Measurements from ENCODE around the gene PRMT3.
"Not testable (repeated sequence)": the region's sequence is repeated elsewhere in the genome, so short reads cannot be mapped to it uniquely, and the experiment has no call there.

Gene PRMT3

DNA sequence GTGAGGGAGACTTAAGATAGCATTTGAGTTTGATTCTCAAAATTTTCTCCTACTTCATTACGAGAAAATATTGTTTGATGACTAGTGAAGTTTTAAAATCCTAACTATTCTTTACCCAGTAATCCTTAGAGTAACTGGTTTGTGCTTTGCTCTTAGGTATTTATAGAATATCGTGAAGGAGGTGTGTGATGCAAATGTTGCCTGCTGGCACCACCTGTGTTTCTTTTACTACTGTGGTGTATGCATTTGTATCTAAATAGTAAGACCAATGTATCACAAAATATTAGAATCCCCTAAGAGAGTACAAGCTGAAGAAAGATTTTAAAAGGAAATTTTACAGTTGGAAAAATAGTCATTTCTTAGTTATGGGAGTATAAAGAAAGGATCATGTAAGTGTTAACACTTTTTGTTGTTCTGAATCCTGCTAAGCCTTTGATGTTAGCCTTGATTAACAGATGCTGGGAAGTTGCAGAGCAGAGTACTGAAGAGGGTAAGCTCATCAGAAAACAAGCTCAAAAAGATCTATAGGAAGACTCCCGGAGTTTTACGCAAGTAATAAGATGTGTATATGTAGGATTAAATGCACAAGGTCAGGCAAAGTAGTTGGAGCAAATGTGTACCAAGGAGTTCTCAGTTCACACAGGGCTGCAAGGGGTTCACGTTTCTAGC is 109.7 kb downstream of the PRMT3 start:
- no peak for DNase-seq (ENCODE audit: extremely low read depth in 1 of 2, low read depth in 1 of 2)

DNA sequence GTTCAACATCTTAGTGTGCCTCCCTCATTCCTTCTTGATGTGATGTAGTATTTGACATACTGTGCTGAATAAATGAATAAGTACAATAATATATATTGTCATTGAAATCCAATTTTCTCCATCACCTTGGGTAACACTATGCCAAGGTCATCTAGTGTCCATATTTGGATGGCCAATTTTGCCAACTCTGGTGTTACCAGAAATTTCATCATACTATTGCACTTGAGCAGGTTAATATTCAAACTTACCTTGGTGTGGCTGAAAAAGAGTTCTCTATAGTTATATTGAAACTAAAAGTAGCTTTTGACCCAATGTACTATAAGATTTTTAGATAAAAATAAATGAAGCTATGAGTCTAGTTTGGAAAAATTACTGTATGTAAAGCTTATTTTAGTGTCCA is 113.7 kb downstream of the PRMT3 start:
- no peak for DNase-seq (ENCODE audit: extremely low read depth in 1 of 2, low read depth in 1 of 2)

DNA sequence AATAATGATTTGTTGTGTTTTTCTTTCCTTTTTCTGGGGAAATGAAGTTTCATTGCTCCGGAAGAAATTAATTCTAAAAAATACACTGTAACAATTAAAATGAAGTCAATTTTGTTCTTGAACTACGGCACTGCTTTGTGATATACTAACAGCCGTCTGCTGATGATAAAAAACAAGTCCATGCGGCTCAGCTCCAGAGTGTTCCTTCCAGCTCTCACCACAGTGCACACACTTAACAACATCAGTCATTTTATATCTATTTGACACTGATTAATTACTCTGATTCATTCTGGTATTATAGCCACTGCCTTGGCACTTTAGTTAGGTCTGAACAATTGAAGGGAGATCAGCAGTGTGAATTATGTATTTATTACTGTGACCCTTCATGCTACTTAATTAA is 114.5 kb downstream of the PRMT3 start:
- DNase-seq (ENCODE audit: extremely low read depth in 1 of 2, low read depth in 1 of 2) = no peak

DNA sequence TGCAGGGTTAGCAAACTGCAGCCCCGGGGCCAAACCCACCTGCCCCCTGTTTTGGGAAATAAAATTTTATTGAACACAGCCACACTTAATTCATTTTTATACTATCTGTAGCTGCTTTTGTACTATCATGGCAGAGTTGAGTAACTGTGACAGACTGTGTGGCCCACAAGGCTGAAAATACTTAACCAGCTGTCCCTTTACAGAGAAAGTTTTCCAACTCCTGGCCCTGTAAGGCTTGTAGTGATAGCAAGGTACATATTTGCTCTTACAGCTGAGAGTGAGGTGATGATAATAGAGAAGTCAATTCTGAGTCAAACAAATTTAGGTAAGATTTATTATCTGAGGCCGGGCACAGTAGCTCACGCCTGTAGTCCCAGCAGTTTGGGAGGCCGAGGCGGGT is 124.5 kb downstream of the PRMT3 start:
- DNase-seq (ENCODE audit: extremely low read depth in 1 of 2, low read depth in 1 of 2) = no peak

DNA sequence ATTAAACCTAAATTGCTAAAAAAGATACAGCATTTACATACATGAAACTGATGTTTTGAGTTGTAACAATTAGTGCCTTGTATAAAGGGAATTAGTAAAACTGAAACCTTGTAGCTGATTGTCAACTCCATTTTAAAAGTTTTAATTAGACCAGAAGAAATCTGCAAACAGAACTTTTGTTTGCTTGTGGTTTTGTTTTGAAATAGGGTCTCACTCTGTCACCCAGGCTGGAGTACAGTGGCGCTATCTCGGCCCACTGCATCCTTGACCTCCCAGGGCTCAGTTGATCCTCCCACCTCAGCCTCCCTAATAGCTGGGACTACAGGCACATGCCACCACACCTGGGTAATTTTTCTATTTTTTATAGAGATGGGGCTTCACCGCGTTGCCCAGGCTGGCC is 125.4 kb downstream of the PRMT3 start:
- no peak for DNase-seq (ENCODE audit: extremely low read depth in 1 of 2, low read depth in 1 of 2)

DNA sequence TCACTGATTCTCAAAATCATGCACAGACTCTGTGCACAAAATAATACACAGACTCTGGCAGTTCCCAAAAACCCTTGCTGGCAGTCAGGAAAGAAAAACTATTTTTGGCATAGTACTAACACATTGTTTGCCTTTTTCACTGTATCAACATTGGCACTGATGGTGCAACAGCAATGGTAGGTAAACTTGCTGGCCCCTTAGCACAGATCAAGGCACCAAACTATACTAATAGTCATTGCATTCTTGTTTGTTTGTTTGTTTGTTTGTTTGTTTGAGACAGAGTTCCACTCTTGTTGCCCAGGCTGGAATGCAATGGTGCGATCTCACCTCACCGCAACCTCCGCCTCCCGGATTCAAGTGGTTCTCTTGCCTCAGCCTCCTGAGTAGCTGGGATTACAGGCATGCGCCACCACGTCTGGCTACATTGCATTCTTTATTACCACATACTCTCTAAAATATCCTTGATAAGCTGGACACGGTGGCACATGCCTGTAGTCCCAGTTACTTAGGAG is 130.9 kb downstream of the PRMT3 start:
- DNase-seq (ENCODE audit: extremely low read depth in 1 of 2, low read depth in 1 of 2) = no peak

DNA sequence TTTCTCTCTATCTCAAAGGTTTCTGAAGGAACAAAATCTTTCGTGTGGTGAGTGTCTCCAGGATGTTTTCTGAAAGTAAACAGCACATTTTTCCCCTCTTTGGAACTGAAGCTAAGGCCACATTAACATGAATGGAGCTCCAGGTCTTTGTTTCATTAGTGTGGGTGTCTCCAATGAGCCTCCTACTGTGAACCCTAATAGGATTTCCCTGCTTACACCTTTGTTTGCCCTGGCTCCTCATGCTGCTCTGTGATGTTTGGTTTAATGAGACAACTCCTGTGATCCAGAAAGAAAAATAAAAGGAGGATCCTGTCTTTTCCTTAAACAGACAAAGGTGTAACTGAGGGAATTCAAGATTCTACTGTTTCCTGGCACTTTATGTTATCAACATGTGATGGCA is 135.0 kb downstream of the PRMT3 start:
- DNase-seq (ENCODE audit: extremely low read depth in 1 of 2, low read depth in 1 of 2) = no peak

DNA sequence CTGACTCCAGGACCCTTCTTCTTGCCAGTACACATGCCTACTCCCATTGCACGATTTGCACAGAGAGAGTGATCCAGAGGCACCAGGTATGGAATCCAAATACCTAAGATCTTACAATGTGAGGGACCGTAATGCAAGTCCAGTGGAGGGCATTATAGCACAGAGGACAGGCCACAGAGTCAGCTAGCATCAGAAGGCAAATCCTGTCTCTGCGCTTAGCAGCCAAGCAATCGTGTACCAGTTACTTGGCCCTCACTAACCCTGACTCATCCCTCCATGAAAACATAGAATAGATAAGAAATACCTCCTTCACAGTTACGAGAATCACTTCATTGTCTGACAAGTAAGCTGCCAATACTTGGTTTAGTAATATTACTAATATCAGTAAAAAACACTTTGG is 142.2 kb downstream of the PRMT3 start:
- DNase-seq (ENCODE audit: extremely low read depth in 1 of 2, low read depth in 1 of 2) = no peak

DNA sequence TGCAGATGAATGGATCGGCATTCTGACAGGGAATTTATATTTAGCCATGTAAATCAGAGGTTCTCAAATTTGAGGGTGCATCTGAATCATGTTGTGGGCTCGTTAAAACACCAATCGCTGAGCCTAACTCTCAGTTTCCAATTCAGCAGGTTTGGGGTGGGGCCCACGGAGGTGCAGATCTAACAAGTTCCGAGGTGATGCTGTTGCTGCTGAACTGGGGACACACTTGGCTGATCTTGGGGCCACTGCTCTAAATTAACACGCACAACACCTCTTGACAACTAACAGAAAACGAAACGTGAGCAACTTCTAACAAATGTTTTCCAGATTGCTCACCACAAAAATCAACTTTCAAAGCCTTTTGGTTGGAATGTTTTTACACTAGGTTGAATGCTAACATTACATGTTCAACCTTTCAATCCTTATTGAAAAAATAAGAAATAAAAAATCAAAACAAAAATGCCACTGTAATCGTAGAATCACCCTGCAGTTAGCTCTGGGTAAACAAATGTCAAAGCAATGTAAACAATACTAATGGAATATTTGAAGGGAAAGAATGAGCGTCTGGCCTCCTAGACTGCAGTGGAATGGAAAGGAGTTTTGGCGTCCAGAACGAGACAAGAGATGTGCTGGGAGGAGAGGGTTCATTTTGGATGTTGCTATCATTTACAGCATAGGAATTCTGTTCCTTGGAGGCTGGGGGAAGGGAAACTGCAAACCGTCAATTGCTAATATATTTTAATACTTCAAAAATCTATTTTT is 143.6 kb downstream of the PRMT3 start:
- no peak for DNase-seq (ENCODE audit: extremely low read depth in 1 of 2, low read depth in 1 of 2)

DNA sequence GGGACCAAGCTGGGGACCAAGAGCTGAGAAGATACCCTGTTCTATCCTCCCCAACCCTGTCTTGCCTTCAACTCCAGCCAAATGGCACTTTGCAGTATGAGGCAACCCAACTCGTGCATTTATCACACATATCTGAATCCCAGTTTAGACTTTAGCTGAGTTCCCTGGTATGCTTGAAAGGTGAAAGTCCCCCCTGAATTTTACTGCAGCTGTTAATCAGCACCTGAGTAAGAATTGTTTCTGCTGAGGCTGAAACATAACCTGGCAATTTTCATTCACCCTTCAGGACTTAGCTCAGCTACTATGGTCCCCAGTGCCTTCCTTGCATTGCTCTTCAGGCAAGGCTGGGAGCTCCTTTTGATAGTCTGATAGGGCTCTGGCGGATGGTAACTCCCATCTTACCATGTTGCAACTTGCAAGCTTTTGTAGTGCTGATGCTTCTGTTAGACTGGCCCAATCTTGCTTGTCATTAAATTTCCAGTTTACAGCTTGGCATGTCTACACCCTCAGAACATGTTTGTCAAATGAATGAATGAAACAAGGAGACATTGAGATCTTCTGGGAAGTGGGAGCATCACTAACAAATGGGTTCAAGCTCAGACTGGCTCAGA is 147.9 kb downstream of the PRMT3 start:
- DNase-seq (ENCODE audit: extremely low read depth in 1 of 2, low read depth in 1 of 2) = no peak

DNA sequence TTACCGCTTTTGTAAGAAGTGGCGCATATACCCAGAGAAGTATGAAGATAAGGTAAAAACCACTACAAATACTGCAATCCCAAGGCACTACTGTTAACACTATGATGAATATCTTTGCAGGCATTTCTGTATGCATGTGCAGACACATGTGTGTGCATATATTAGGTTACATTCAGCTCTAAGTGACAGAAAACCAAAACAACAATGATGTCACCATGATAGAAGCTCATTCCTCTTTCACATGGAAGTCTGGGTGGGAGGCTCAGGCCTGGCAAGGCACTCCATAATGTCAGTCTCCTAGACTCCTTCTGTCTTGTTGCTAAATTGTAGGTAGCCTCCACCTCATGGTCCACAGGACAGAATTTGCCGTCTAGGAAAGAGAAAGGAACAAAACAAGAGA is 148.8 kb downstream of the PRMT3 start:
- DNase-seq (ENCODE audit: extremely low read depth in 1 of 2, low read depth in 1 of 2) = no peak

DNA sequence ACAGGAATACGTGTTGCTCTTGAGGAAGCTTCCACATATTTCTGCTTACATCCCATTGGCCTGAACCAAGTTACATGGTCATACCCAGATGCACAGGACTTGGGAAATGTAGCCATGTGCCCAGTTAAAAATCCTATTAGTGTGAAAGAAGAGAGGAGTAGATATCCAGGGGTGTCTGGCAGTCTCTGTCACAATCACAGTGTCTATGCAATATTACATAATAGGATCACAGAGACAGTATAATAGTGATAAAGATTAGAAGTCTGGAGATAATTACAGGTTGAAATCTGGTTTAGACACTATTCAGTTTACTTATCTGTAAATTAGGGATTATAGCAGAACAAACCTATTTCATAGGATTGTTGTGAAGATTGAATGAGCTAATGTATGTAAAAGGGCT is 149.3 kb downstream of the PRMT3 start:
- DNase-seq (ENCODE audit: extremely low read depth in 1 of 2, low read depth in 1 of 2) = no peak

DNA sequence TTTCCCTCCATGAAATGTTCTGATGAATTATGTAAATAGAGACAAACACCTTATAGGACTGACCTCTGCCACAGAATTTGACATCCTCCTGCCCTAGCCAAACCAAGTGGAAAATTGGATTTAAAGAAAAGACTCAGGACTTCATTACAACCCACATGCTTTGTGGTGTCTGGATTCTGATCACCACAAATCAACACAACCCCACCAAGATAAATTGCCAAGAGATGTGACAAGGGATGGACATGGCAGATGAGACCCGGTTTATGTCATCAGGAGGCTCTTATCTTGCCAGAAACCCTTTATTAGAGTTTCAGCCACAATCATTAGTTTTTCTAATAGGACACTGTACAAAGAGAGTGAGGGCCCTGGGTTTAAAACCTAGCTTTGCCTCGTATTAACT is 154.0 kb downstream of the PRMT3 start:
- no peak for DNase-seq (ENCODE audit: extremely low read depth in 1 of 2, low read depth in 1 of 2)

DNA sequence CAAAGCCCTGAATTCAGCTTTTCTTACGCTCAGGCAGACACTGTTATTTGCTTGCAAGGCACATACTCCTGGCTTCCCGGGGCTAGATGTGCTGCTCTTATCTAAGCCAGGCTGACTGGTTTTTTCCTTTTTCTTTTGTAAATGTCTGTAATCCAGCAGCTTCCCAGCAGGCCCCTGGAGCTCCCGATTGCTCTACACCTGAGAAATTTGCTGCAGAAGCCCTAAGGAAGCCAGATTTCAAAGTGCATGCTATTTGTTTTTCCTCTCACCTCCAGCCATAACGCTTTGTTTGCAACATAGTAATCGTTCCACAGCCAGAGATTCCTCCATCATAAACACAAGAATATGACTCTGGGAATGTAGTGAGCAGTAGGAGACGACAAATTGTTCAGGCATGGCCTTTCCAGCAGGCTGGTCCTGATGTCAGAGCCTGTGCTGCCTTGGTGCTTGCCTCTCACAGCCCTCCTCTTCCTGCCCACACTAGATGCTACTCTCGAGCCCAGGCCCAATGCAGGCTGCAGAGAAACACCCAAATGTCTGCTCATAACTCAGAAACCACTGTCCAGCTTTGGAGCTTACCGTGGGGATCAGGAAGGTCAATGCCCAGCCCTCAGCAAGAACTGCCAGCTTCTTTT is 157.2 kb downstream of the PRMT3 start:
- DNase-seq (ENCODE audit: extremely low read depth in 1 of 2, low read depth in 1 of 2) = no peak

DNA sequence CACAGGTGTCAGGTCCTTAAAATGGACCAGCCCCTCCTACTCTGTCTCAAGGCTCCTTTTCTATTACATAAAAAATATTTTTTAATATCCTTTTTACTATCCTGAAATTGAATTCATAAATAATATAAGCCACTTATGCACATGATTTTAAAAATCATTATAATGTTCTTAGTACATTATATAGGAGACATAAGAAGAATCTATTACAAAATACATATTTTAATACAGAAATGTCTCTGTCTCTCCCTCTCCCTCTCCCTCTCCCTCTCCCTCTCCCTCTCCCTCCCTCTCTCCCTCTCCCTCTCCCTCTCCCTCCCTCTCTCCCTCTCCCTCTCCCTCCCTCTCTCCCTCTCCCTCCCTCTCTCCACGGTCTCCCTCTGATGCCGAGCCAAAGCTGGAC is 159.9 kb downstream of the PRMT3 start:
- no peak for DNase-seq (ENCODE audit: extremely low read depth in 1 of 2, low read depth in 1 of 2)

DNA sequence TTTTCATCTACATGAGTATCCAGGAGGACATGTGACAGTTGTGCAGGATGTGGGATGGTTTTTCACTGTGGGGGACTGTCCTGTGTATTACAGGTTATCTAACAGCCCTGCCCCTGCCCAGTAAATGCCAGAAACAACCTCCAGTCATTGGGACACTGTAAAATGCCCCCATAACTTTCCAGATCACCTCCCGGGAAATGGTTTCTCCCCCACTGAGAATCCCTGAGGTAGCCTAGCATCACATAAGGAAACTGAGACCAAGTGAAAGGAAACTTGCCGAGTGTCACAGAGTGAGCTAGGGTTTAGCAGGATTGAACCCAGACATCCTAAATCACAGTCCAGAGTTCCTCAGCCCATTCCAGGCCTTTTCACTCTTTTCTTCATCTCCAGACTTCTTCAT is 163.6 kb downstream of the PRMT3 start:
- no peak for DNase-seq (ENCODE audit: extremely low read depth in 1 of 2, low read depth in 1 of 2)

DNA sequence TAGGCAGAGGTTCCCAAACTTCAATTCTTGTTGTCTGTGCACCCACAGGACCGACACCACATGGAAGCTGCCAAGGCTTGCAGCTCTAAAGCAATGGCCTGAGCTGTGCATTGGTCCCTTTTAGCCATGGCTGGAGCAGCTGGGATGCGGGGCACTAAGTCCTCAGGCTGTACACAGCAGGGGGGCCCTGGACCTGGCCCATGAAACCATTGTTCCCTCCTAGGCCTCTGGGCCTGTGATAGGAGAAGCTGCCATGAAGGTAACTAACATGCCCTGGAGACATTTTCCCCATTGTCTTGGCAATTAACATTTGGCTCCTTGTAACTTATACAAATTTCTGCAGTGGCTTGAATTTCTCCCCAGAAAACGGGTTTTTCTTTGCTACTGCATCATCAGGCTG is 168.3 kb downstream of the PRMT3 start:
- DNase-seq (ENCODE audit: extremely low read depth in 1 of 2, low read depth in 1 of 2) = no peak

DNA sequence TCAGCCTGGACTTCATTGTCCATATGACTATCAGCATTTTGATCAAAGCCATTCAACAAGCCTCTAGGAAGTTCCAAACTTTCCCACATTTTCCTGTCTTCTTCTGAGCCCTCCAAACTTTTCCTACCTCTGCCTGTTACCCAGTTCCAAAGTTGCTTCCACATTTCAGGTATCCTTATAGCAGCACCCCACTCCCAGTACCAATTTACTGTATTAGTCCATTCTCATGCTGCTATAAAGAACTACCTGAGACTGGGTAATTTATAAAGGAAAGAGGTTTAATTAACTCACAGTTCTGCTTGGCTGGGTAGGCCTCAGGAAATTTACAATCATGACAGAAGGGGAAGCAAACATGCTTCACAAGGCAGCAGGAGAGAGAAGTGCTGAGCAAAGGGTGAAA is 168.9 kb downstream of the PRMT3 start:
- DNase-seq (ENCODE audit: extremely low read depth in 1 of 2, low read depth in 1 of 2) = not testable (repeated sequence)

DNA sequence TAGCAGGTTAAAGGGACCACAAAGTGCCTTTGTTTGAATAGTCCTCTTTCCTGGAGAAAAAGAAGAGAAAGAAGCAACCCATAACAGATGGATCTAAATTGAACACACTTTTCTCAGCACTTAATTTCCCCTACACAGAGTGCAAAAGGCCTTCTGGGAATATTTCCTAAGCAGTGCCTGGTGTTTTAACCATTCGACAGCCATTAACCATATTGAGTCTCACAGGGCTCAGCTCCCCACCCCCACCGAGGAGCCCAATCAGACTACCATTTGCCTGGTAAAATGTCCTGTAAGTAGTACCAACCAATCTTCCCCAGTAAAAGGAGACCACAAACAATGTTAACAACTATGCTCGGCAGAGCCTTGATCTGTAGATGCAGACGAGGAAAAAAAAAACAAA is 171.2 kb downstream of the PRMT3 start:
- DNase-seq (ENCODE audit: extremely low read depth in 1 of 2, low read depth in 1 of 2) = no peak
